G401 (cell line): Measurements from ENCODE around the gene SNAPC4. TPM values are rescaled to one million over a fixed set of nuclear protein-coding genes. Genes with fewer than 3 reads are reported as not detected.
"Not testable (repeated sequence)": the region's sequence is repeated elsewhere in the genome, so short reads cannot be mapped to it uniquely, and the experiment has no call there.

ENCODE experiments used
- DNase-seq: peaks from one replicate; pipeline ENCODE4 v3.0.0-alpha.2; 2015; ENCODE audit warnings: low spot score
- in situ Hi-C: cut with HindIII; loops from 2 replicates; pipeline ENCODE4 v1.10.0; 2016; ENCODE audit warnings: low sequenced_read_pairs, mixed read lengths
- total RNA-seq: library from RNA; depleted of rRNA; stranded (reverse); fragments of >200 nt; shearing (Covaris generic); gene quantifications from 2 replicates; pipeline ENCODE4 v1.2.3, GENCODE V29; 2014

Gene SNAPC4
- total RNA-seq, 1 experiment from 2014 or later, result 12.4 TPM

DNA sequence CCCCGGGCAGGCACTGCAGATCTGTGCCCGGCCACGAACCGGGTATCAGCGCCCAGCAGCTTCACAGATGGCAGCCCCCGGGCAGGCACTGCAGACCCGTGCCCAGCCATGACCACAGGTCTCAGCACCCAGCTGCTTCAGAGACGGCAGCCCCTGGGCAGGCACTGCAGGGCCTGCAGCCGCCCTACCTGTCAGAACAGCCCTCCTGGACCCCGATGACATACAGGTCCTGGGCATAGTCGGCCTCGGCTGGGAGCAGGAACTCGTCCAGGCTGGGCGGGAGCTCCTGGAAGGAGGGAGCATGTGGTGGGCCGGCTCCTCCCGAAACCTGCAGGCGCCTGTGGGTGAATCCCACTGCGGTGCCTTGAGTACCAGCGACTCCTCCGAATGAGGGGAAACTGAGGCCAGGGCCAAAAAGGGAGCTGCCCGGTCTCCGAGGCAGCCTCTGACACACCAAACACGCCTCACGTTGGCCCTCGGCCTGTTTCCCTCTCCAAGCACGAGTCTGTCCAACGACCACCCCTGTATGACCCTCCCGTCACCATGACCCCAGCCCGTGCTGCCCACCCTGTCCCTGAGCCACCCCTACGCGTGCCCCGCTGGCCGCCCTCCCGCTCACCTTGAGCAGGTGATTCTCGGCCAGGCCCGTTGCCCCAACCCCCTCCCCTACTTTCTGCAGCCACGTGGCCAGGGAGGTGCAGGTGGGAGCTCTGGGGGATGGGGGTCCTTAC lies 34.0 kb upstream of the SNAPC4 start:
- no peak for DNase-seq
- in situ Hi-C loops, result no loop called here

DNA sequence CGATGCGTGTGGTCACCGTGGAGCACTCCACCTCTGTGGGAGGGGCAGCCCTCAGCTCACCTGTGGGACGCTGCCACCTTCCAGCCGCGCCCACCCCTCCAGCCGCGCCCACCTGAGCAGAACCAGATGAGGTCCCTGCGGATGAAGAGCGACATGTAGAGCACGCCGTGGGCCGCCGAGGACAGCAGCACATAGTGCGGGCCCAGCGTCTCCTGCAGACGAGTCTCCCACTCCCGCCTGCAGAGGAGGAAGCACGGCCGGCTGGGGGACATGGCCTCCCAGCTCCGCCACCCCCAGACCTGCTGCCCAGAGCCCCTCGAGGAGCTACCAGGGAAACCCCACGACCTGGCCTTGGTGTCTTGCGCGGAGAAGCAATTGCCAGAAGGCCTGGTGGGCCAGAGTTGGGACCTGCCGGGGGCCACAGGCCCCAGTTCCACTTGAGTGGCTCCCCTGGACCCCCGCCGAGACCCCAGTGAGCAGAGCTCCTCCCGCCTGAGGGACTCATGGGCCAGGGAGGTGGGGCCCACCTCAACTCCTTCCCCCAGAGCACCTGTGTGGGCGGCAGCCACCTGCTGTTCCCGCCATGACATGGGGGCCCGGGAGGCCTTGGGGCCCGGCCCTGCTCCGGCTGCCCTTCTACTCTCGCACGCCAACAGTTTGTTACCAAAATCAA lies 33.2 kb upstream of the SNAPC4 start:
- no peak for DNase-seq
- in situ Hi-C loops, result no loop called here

DNA sequence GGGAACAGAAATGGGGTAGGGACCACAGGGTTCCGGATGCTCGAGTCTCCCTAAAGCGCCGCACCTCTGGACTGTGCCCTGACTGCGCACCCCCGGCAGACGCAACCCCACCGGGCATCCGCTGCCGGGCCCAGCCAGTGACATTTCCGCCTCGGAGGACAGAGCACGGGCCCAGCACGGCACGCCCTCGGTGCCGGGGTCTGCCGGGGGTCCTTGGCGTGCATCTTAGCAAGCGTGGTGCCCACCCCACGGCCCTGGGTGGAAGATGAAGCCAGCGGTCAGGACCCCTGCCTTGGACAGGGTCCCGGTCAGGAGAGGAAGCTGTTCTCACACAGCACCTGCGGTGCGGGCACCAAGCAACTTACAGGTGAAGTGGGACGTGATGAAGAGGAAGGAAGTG lies 32.6 kb upstream of the SNAPC4 start:
- in situ Hi-C loops, result no loop called here
- no peak for DNase-seq

DNA sequence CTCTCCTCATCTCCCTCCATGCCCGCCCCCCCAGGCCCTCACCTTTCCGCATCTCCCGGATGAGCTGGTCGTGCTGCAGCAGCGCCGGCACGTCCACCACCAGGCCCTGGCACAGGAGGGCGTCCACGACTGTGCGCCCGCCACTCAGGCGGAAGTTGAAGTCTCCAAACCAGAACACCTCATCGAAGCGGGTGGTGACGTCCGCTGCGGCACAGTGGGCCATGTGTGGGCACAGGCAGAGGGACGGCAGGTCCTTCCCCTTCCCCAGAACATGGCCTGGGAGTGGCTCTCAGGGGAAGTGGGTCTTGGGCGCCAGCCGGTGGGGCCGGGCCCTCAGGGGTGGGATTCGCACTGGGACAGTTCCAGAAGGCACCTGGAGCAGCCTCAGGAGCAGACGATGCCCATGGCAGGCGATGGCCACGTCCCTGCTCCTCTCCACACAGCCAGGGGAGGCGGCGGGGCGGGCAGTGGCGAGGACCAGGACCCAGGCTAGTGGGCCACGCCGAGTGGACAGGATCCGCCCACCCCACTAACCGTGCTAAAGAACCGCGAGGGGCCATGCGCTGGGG lies 31.9 kb upstream of the SNAPC4 start:
- in situ Hi-C loops, result no loop called here
- no peak for DNase-seq

- no peak for DNase-seq
- in situ Hi-C loops, result no loop called here
Observed at GRCh38 chr9:136430588-136431234, 30.7 kb upstream of the SNAPC4 start.

DNA sequence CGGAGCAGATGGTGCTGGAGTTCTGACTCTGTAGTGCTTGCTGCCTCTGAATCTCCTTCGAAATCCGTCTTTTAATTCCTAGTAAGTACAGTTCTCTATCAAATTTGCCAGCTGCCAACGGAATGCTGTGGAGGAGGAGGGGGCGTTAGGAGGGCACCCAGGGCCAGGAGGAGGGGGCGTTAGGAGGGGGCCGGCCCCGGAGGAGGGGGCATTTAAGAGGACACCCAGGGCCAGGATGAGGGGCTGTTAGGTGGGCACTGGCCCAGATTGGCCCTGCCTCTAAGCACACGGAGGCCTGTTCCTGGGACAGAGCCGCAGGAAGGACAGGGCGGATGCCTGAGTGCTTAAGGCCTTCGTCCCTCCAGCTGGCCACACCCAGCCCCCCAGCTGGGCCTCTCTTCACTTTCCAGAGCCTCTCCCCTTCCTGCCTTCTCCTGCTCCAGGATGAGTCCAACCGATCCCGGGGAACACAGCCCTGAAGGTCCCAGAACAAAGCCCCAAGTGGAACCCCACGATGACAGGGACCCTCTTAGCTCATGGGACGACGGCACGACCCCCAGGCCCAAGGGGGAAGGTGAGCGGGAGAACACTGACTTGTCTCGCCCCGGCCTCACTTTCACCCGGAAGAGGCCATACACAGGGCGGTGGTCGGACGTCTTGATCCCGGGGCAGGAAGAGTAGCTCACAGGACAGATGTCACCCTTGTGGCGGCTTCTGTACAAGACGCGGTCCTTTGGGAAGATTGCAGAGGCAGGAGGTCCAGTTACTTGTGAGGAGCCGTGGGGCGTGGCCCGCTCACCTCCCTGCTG lies 29.9 kb upstream of the SNAPC4 start:
- no peak for DNase-seq
- in situ Hi-C loops, result no loop called here

- DNase-seq, result no peak
- in situ Hi-C loops, result no loop called here
Observed at GRCh38 chr9:136429075-136429628, 29.2 kb upstream of the SNAPC4 start.

DNA sequence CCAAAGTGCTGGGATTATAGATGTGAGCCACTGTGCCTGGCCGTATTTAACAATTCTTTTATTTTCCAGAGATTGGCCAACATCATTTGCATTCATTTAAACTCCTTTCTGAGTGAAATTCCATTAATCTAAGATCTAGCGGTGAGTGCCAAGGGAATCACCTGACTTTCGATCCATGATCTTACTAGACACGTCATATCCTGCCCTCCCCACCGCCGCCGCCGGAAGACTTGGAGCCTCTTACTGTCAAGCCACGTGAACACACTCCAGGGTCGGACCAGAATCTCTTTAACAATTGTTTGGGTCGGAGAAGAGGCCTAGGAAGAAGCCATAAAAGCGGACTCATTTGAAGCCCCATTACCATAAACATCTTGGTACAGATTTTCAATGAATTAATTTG lies 26.8 kb upstream of the SNAPC4 start:
- in situ Hi-C loops, result no loop called here

GRCh38 chr9:136425367-136425766 lies 25.4 kb upstream of the SNAPC4 start:
- not testable (repeated sequence) for DNase-seq

More for the DNA sequence above, 26.8 kb upstream of the SNAPC4 start:
- DNase-seq, result no peak

GRCh38 chr9:136424750-136425362 lies 24.9 kb upstream of the SNAPC4 start:
- in situ Hi-C loops, result no loop called here
- no peak for DNase-seq

More at GRCh38 chr9:136425367-136425766, 25.4 kb upstream of the SNAPC4 start:
- in situ Hi-C loops, result not testable (repeated sequence)

GRCh38 chr9:136423432-136424146 lies 23.6 kb upstream of the SNAPC4 start:
- no peak for DNase-seq
- in situ Hi-C loops, result no loop called here

DNA sequence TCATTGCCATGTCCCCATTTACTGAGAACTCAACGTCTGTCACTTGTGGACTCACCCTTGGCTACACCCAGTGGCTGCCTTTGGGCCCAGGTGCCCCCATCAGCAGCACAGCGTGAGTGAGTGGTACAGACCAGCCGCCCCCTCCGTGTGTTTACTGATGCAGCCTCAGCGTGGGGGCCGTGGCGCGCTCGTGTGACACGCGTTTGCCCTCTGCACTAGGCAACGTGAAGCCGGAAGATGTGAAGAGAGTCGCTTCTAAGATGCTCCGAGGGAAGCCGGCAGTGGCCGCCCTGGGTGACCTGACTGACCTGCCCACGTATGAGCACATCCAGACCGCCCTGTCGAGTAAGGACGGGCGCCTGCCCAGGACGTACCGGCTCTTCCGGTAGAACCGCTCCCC lies 22.9 kb upstream of the SNAPC4 start:
- DNase-seq, result no peak
- in situ Hi-C loops, result no loop called here

- no peak for DNase-seq
- in situ Hi-C loops, result no loop called here
Observed at GRCh38 chr9:136421791-136422190, 21.8 kb upstream of the SNAPC4 start.

GRCh38 chr9:136419092-136419420 lies 19.1 kb upstream of the SNAPC4 start:
- DNase-seq, result no peak
- in situ Hi-C loops, result no loop called here

DNA sequence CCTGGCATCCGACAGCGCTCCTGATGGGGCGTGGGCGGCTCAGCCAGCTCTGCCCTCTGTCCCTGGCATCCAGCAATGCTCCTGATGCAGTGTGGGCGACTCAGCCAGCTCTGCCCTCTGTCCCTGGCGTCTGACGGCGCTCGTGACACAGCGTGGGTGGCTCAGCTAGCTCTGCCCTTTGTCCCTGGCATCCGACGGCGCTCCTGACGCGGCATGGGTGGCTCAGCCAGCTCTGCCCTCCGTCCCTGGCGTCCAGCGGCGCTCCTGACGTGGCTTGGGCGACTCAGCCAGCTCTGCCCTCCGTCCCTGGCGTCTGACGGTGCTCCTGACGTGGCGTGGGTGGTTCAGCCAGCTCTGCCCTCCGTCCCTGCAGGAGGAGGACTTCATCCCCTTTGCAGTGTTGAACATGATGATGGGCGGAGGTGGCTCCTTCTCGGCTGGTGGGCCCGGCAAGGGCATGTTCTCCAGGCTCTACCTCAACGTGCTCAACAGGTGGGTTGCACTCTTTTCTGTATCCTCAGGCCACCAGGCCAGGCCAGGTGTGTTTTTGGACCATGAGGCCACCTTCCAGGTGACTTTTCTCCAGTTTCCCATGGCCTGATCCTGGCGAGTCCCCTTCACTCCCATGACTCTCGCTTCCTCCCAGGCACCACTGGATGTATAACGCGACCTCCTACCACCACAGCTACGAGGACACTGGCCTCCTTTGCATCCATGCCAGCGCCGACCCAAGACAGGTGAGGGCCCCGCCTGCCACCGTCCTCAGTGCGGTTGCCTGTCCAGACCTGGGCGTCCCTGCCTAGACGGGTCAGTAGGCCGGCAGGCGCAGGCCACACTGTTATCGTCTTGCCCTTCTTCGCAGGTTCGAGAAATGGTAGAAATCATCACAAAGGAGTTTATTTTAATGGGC lies 18.5 kb upstream of the SNAPC4 start:
- no peak for DNase-seq
- in situ Hi-C loops, result no loop called here

DNA sequence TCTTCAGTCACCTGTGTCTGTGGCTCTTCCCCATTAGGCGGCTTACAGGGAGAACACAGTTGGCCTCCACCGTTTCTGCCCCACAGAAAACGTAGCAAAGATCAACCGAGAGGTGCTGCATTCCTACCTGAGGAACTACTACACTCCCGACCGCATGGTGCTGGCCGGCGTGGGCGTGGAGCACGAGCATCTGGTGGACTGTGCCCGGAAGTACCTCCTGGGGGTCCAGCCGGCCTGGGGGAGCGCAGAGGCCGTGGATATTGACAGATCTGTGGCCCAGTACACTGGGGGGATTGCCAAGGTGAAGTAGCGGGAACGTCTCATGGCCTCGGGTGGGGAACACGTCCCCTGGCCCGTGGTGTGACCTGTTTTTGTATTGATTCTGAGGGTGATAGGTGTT lies 16.9 kb upstream of the SNAPC4 start:
- DNase-seq, result no peak
- in situ Hi-C loops, result no loop called here

DNA sequence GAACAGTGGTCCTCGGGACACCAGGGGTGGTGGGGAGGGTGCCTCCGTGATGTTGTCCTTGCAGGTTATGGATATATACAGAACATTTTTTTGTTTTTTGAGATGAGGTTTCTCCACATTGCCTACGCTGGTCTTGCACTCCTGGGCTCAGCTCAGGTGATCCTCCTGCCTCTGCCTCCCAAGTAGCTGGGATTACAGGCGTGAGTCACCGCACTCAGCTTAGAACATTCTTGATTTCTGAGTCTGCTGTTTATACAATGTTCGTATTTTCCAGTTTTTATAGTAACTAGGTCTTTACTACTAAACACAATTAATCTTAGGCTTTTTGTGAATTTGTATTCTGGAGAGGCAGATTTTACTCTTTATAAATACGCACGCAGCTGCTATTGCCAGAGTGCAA lies 16.5 kb upstream of the SNAPC4 start:
- in situ Hi-C loops, result no loop called here
- DNase-seq, result no peak
